K562 (cell line): ENCODE results near the gene RNASE7. TPM values are rescaled to one million over a fixed set of nuclear protein-coding genes. Genes with fewer than 3 reads are reported as not detected.
A peak's percentile ranks its signal among the peaks of the same experiment; 100 is the strongest.

Experiments
- CBX5 ChIP-seq: IDR thresholded peaks from 2 replicates; pipeline ENCODE4 v1.6.1; 2014; ENCODE audit warnings: low read depth, borderline replicate concordance
- JUND ChIP-seq, 2 experiments: IDR thresholded peaks; 2 replicates in 1 of 2; 3 replicates in 1 of 2; pipeline ENCODE4 v1.6.1; 2011; ENCODE audit warnings: borderline replicate concordance in 2 of 2, low read depth in 2 of 2, low read length in 2 of 2, improper control_type of control experiment in 1 of 2, missing biosample characterization in 1 of 2, missing genetic modification characterization in 1 of 2, missing genetic modification reagents in 1 of 2
- NCOA4 ChIP-seq: fragments of 450-650 bp; IDR thresholded peaks from 2 replicates; pipeline ENCODE4 v1.6.1; 2018; ENCODE audit warnings: mild to moderate bottlenecking; ENCODE audit not compliant: partially characterized antibody
- NFE2 ChIP-seq: IDR thresholded peaks from 2 replicates; pipeline ENCODE4 v1.6.1; 2014; ENCODE audit warnings: antibody characterized with exemption, low read depth
- NR4A1 ChIP-seq, 2 experiments: fragments of 250-450 bp in 1 of 2; fragments of 450-650 bp in 1 of 2; sonication (Bioruptor Pico) in 1 of 2; IDR thresholded peaks; 2 replicates each; pipeline versions ENCODE4 v1.4.0 to v1.6.1; 2016 to 2020; ENCODE audit warnings: mild to moderate bottlenecking in 2 of 2, missing compliant biosample characterization in 1 of 2, missing genetic modification characterization in 1 of 2, moderate library complexity in 1 of 2
- REST ChIP-seq, 2 experiments: fragments of 450-650 bp; formaldehyde crosslinking in 1 of 2; IDR thresholded peaks; 2 replicates each; pipeline versions ENCODE4 v1.4.0 to v1.6.1; 2014 to 2020; ENCODE audit warnings: mild to moderate bottlenecking in 2 of 2, borderline replicate concordance in 1 of 2, low read depth in 1 of 2
- TFAP4 ChIP-seq: sonication (generic); formaldehyde crosslinking; IDR thresholded peaks from 2 replicates; pipeline ENCODE4 v1.8.0; 2022; ENCODE audit warnings: missing genetic modification reagents, mild to moderate bottlenecking, moderate library complexity, borderline replicate concordance
- polyA plus RNA-seq, 8 experiments: library from polyadenylated mRNA; depleted of rRNA in 4 of 8; stranded (reverse) in 5 of 8; unstranded in 3 of 8; fragments of >200 nt; fragmentation: Nextera tagmentation in 2 of 8; fragmentation: Illumina TruSeq in 1 of 8; extraction: Ambion mirVana in 2 of 8; extraction: Trizol in 1 of 8; gene quantifications; 2 replicates each; pipeline versions ENCODE4 v1.2.1 to v1.2.3, GENCODE V29; 2011 to 2014; ENCODE audit warnings: inconsistent platforms in 1 of 8, missing spikeins in 1 of 8
- total RNA-seq, 7 experiments: library from RNA; depleted of rRNA in 6 of 7; stranded (reverse); fragments of >200 nt in 6 of 7; fragmentation: Illumina TruSeq in 2 of 7; extraction: Trizol in 2 of 7; gene quantifications; 2 replicates each; pipeline versions ENCODE4 v1.2.1 to v1.2.3, GENCODE V29; 2011 to 2021; ENCODE audit warnings: low replicate concordance in 1 of 7
- TF ChIP-seq, protein P1 (sequence below): sonication (generic); IDR thresholded peaks from 2 replicates; pipeline ENCODE4 v1.6.1; 2016

RNASE7 gene
- total and polyA plus RNA-seq, 9 of the 15 experiments (the other 6 are each of a cell fraction or from before 2014, with no cell fraction given) = not detected

DNA sequence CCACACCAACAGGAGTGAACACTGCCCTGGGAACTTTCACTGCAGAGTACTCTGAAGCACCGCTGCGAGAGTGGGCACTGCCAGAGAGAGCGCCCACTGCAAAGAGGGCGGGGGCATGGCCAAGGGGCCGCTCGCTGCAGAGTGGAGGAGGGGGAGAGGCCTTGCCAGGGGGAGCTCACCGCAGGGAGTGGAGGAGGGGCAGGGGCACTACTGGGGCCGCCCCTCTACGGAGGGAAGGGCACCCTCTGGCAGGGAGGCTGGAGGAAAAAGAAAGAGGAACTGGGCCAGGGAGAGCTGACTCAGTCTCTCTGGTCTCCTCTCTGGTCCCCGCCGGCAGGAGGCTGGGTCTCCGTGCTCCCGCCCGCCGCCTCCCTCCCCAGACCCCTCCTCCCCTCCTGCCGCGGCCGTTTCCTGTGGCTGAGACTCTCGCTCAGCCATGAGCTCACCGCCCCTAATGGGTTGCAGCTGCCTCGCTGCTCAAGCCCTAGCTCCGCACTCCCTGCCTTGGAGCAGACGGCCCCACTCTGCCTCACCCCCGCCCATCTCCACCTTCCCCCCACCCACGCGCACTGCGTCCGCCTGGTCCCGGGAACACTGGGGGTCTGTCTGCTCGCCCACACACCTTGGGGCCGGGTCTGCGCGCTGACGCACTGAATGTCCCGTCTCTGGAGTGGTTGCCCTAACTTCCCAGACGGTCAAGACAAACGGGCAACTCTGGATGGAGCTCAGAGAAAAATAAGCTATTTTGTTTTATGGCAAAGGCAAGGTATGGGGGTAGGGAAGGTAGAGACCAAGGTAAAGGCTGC is 29.3 kb downstream of the RNASE7 start (continued):
- TF ChIP-seq REST (IDR thresholded peaks at IDR 0.05; ENCODE audit: borderline replicate concordance) (no peak), REST (CRISPR knock-in tag; IDR thresholded peaks at IDR 0.05; ENCODE audit: low read depth) (0 out of 2 replicates have a peak, but pooled peaks have one; percentile 34), NCOA4 (no peak), TFAP4 (CRISPR knock-in tag) (no peak), NR4A1 (CRISPR knock-in tag; IDR thresholded peaks at IDR 0.05) (no peak), NR4A1 (tag; IDR thresholded peaks at IDR 0.05) (no peak), CBX5 (no peak), JUND (IDR thresholded peaks at IDR 0.05; ENCODE audit: borderline replicate concordance, low read depth, low read length) (0 out of 2 replicates have a peak, but pooled peaks have one; percentile 9), JUND (tag; IDR thresholded peaks at IDR 0.05; ENCODE audit: borderline replicate concordance, low read depth, low read length) (peak; percentile 22; the same call in 1 of the 3 replicates), NFE2 (no peak)
- TF ChIP-seq, protein P1, sequence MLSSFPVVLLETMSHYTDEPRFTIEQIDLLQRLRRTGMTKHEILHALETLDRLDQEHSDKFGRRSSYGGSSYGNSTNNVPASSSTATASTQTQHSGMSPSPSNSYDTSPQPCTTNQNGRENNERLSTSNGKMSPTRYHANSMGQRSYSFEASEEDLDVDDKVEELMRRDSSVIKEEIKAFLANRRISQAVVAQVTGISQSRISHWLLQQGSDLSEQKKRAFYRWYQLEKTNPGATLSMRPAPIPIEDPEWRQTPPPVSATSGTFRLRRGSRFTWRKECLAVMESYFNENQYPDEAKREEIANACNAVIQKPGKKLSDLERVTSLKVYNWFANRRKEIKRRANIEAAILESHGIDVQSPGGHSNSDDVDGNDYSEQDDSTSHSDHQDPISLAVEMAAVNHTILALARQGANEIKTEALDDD = no peak
